Measurements from ENCODE around the gene GPD2.

Gene GPD2

GRCh38 chr2:156435718-156436496, at the start of gene GPD2:
Gene GPD2, plus strand, starts transcription at chr2:156436379. Its CDS starts 39,727 bp downstream, at chr2:156476106.
- no peaks in the 10 kb centered on the region for H3K9me3 ChIP-seq (ENCODE audit: control insufficient read depth, insufficient read depth, low read length)
- H3K9ac ChIP-seq (ENCODE audit: low read depth, low read length): peak within 1 kb of the TSS; percentile 98
- H3K36me3 ChIP-seq (ENCODE audit: insufficient read depth, low read length): no peaks in the 10 kb centered on the region
- H3K4me1 ChIP-seq (ENCODE audit: insufficient read depth, low read length): peaks cover 13% of the 10 kb centered on the region; the same call in 1 of the 2 replicates

GRCh38 chr2:156394033-156394741, 42.0 kb upstream of the GPD2 start:
- no peaks in the 10 kb centered on the region for H3K4me1 ChIP-seq (ENCODE audit: insufficient read depth, low read length)
- H3K9ac ChIP-seq (ENCODE audit: low read depth, low read length): peak overlapping the region; percentile 3; the same call in 1 of the 2 replicates
- no peaks in the 10 kb centered on the region for H3K36me3 ChIP-seq (ENCODE audit: insufficient read depth, low read length)
- no peaks in the 10 kb centered on the region for H3K9me3 ChIP-seq (ENCODE audit: control insufficient read depth, insufficient read depth, low read length)

DNA sequence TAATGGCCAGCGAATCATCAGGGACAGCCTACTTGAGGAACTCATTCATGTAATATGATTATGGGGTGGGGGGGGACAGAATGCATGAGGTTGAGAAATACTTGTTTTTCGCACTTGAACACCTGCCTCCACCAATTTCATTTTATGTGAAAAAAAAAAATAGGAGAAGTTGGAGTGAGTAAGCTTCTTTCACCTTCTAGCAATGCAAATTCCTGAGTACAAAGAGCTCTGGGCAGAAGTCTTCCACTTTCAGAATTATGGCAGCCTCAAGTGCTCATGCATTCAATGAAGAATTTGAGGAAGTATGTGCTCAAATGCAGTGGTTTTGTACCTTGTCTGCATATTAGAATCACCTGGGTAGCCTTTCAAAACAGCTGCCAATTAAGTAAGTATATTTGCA, 40.1 kb upstream of the GPD2 start:
- no peaks in the 10 kb centered on the region for H3K36me3 ChIP-seq (ENCODE audit: insufficient read depth, low read length)
- H3K9me3 ChIP-seq (ENCODE audit: control insufficient read depth, insufficient read depth, low read length): no peaks in the 10 kb centered on the region
- no peak overlapping the region for H3K9ac ChIP-seq (ENCODE audit: low read depth, low read length)
- no peaks in the 10 kb centered on the region for H3K4me1 ChIP-seq (ENCODE audit: insufficient read depth, low read length)

DNA sequence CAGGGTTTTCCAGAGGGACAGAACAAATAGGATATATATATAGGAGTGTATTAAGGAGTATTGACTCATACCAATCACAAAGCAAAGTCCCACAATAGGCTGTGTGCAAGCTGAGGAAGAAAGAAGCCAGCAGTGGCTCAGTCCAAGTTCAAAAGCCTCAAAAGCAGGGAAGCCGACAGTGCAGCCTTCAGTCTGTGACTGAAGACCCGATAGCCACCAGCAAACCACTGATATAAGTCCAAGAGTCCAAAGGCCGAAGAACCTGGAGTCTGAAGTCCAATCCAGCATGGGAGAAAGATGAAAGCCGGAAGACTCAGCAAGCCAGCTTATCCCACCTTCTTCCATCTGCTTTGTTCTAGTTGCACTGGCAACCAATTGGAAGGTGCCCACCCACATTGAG, 39.0 kb upstream of the GPD2 start:
- H3K36me3 ChIP-seq (ENCODE audit: insufficient read depth, low read length): no peaks in the 10 kb centered on the region
- H3K4me1 ChIP-seq (ENCODE audit: insufficient read depth, low read length): no peaks in the 10 kb centered on the region
- no peaks in the 10 kb centered on the region for H3K9me3 ChIP-seq (ENCODE audit: control insufficient read depth, insufficient read depth, low read length)
- no peak overlapping the region for H3K9ac ChIP-seq (ENCODE audit: low read depth, low read length)

DNA sequence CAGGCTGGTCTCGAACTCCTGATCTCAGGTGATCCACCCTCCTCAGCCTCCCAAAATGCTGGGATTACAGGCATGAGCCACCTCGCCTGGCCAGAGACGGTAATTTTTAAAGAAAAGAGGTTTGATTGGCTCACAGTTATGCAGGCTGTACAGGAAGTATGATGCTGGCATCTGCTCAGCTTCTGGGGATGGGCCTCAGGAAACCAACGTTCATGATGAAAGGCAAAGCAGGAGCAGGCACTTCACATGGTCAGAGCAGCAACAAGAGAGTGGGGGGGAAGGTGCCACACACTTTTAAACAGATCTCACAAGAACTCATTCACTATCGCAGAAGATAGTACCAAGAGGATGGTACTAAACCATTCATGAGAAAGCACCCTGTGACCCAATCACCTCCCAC, 38.0 kb upstream of the GPD2 start:
- Histone ChIP-seq H3K36me3 (ENCODE audit: insufficient read depth, low read length) (no peaks in the 10 kb centered on the region), H3K4me1 (ENCODE audit: insufficient read depth, low read length) (no peaks in the 10 kb centered on the region), H3K9me3 (ENCODE audit: control insufficient read depth, insufficient read depth, low read length) (no peaks in the 10 kb centered on the region), H3K9ac (ENCODE audit: low read depth, low read length) (no peak overlapping the region)

GRCh38 chr2:156399224-156399949, 36.8 kb upstream of the GPD2 start:
- peak overlapping the region; percentile 86; the same call in 1 of the 2 replicates for H3K9ac ChIP-seq (ENCODE audit: low read depth, low read length)
- no peaks in the 10 kb centered on the region for H3K36me3 ChIP-seq (ENCODE audit: insufficient read depth, low read length)
- H3K9me3 ChIP-seq (ENCODE audit: control insufficient read depth, insufficient read depth, low read length): no peaks in the 10 kb centered on the region
- H3K4me1 ChIP-seq (ENCODE audit: insufficient read depth, low read length): no peaks in the 10 kb centered on the region

DNA sequence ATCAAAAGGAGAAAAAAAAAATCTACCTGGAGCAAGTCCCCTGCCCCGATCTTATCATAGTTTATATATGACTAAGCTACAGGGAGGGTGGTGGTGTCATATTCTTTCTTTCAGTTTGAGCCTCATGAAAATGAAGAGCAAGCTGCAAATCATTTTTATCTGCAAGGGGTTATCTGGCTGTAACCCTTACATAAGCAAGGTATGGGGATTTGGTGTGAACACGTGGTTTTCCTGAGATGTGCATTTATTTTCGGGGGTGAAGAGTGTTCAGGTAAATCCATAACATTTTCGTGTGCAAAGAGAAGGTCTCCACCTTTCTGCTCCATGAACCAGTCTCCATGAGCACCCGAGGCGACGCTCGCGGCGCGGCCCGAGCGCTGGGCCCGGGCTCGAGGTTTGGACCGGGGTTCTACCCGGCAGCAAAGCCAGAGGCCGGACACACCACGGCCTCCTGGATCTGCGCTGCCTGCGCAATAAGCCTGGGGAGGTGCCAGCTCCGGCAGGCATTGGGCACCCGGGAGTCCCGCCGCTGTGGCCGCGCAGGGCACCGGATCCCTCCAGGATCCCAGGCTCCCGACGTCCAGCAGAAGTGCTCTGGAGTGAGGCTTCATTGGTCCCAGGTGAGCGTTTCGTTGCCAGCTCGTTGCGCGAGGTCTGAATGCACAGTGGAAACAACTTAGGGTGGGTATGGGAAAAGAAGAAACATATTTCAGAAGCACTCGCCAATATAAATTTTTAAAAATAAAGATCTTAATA, 36.1 kb upstream of the GPD2 start:
- Histone ChIP-seq H3K9me3 (ENCODE audit: control insufficient read depth, insufficient read depth, low read length) (no peaks in the 10 kb centered on the region), H3K9ac (ENCODE audit: low read depth, low read length) (peak overlapping the region; percentile 86), H3K36me3 (ENCODE audit: insufficient read depth, low read length) (no peaks in the 10 kb centered on the region), H3K4me1 (ENCODE audit: insufficient read depth, low read length) (0 out of 2 replicates have a peak, but pooled peaks cover 1% of the 10 kb centered on the region)

DNA sequence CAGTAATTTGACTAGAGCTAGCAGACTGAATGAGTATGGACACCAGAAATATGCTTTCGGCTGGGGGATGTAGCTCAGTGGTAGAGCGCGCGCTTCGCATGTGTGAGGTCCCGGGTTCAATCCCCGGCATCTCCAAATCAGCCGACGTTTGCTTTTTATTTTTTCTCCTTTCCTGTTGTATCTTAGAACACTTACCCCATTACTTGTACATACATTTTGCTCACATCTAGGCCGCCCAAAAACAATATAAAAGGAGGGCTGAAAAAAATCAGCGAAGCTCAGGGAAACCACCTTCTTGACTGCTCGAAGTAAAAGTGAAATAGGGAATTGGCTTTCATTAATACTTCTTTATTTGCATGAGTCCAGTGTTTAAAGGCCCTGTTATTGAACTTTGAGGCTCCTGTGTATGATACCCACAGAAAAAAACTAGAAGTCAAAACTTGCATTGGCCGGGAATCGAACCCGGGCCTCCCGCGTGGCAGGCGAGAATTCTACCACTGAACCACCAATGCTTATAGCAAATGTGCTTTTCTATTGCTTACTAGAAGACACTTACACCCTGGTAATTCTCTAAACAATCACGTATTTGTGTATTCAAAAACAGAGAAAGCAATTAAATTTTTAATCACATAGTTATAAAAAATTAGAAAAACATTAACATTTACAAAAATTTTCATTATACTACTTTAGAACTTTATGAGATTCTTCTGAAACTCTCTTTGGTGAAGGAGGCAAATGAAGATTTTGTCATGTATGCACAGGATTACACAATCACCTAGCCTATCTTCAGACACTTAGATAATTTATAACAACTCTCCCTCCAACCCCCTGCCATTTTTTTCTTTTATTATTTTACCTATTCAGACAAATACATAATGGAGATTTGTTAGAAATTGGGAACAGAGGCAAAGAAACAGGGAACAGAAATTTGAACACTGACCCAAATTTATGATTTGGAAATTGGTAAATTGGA, 35.2 kb upstream of the GPD2 start:
- peak overlapping the region; percentile 86 for H3K9ac ChIP-seq (ENCODE audit: low read depth, low read length)
- no peaks in the 10 kb centered on the region for H3K36me3 ChIP-seq (ENCODE audit: insufficient read depth, low read length)
- no peaks in the 10 kb centered on the region for H3K9me3 ChIP-seq (ENCODE audit: control insufficient read depth, insufficient read depth, low read length)
- 0 out of 2 replicates have a peak, but pooled peaks cover 4% of the 10 kb centered on the region for H3K4me1 ChIP-seq (ENCODE audit: insufficient read depth, low read length)

GRCh38 chr2:156401861-156402260, 34.3 kb upstream of the GPD2 start:
- Histone ChIP-seq H3K4me1 (ENCODE audit: insufficient read depth, low read length) (0 out of 2 replicates have a peak, but pooled peaks cover 4% of the 10 kb centered on the region), H3K9ac (ENCODE audit: low read depth, low read length) (no peak overlapping the region), H3K36me3 (ENCODE audit: insufficient read depth, low read length) (no peaks in the 10 kb centered on the region), H3K9me3 (ENCODE audit: control insufficient read depth, insufficient read depth, low read length) (no peaks in the 10 kb centered on the region)

GRCh38 chr2:156405586-156405985, 30.6 kb upstream of the GPD2 start:
- Histone ChIP-seq H3K36me3 (ENCODE audit: insufficient read depth, low read length) (no peaks in the 10 kb centered on the region), H3K9ac (ENCODE audit: low read depth, low read length) (no peak overlapping the region), H3K4me1 (ENCODE audit: insufficient read depth, low read length) (0 out of 2 replicates have a peak, but pooled peaks cover 4% of the 10 kb centered on the region), H3K9me3 (ENCODE audit: control insufficient read depth, insufficient read depth, low read length) (no peaks in the 10 kb centered on the region)

DNA sequence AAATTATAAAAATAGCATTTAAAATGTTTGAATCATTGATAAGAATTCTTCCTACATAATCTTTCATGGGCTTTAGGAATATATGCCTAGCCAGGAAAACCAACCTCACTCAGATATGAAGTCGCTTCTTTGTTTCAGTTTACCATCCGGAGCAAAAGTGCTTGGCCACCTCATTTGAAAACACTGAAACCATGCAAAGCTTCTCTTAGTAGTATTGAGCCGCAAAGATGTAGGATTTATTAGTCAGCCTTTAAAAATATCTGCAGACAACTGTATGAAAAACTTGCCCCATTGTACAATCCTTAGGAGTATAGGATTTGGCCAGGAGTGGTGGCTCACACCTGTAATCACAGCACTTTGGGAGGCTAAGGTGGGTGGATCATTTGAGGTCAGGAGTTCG, 24.3 kb upstream of the GPD2 start:
- Histone ChIP-seq H3K36me3 (ENCODE audit: insufficient read depth, low read length) (no peaks in the 10 kb centered on the region), H3K9ac (ENCODE audit: low read depth, low read length) (no peak overlapping the region), H3K9me3 (ENCODE audit: control insufficient read depth, insufficient read depth, low read length) (no peaks in the 10 kb centered on the region)

GRCh38 chr2:156421851-156422250, 14.3 kb upstream of the GPD2 start:
- H3K9ac ChIP-seq (ENCODE audit: low read depth, low read length): no peak overlapping the region

More for the DNA sequence above, 24.3 kb upstream of the GPD2 start:
- H3K4me1 ChIP-seq (ENCODE audit: insufficient read depth, low read length): no peaks in the 10 kb centered on the region

GRCh38 chr2:156423674-156424282, 12.4 kb upstream of the GPD2 start:
- H3K36me3 ChIP-seq (ENCODE audit: insufficient read depth, low read length): no peaks in the 10 kb centered on the region

More at GRCh38 chr2:156421851-156422250, 14.3 kb upstream of the GPD2 start:
- H3K36me3 ChIP-seq (ENCODE audit: insufficient read depth, low read length): no peaks in the 10 kb centered on the region
- no peaks in the 10 kb centered on the region for H3K9me3 ChIP-seq (ENCODE audit: control insufficient read depth, insufficient read depth, low read length)
- H3K4me1 ChIP-seq (ENCODE audit: insufficient read depth, low read length): no peaks in the 10 kb centered on the region

More at GRCh38 chr2:156423674-156424282, 12.4 kb upstream of the GPD2 start:
- H3K9me3 ChIP-seq (ENCODE audit: control insufficient read depth, insufficient read depth, low read length): no peaks in the 10 kb centered on the region
- no peak overlapping the region for H3K9ac ChIP-seq (ENCODE audit: low read depth, low read length)
- no peaks in the 10 kb centered on the region for H3K4me1 ChIP-seq (ENCODE audit: insufficient read depth, low read length)

All from ES-I3 (cell line).